ENCODE results near the gene CDKN2A. TPM values are rescaled to one million over a fixed set of nuclear protein-coding genes. Genes with fewer than 3 reads are reported as not detected.
"Not testable (repeated sequence)": the region's sequence is repeated elsewhere in the genome, so short reads cannot be mapped to it uniquely, and the experiment has no call there.

CDKN2A gene
- total RNA-seq, 1 experiment from 2014 or later, result not detected

DNA sequence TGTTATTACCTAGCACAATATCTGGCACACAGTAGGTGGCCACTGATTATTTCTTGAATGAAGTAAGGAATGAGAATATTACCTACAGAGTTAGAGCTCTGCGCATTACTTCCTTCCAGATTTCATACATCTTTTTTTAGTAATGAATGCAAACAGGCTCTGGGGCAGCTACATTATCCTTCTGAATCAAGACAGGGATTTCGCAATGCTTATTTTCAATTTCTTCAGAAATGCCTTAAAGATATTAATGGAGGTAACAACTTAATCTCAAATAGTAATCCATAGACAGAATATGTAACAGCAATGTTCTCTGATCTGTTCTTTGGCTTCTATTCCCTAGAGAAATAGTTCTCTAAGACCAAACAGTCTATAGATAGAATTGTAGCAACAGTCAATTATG is 32.6 kb downstream of the CDKN2A start:
- ATAC-seq (no peak), DNase-seq (ENCODE audit: low read depth, low spot score) (no peak)
- no peak for TF ChIP-seq SIN3A (IDR thresholded peaks at IDR 0.05; ENCODE audit: borderline replicate concordance, insufficient read depth, low read depth, low read length)
- TF ChIP-seq POLR2AphosphoS5 (IDR thresholded peaks at IDR 0.05; ENCODE audit: low read depth, low read length), result no peak
- TF ChIP-seq TCF7L2 (IDR thresholded peaks at IDR 0.05; ENCODE audit: low read depth, low read length), result no peak
- TF ChIP-seq, protein P1, sequence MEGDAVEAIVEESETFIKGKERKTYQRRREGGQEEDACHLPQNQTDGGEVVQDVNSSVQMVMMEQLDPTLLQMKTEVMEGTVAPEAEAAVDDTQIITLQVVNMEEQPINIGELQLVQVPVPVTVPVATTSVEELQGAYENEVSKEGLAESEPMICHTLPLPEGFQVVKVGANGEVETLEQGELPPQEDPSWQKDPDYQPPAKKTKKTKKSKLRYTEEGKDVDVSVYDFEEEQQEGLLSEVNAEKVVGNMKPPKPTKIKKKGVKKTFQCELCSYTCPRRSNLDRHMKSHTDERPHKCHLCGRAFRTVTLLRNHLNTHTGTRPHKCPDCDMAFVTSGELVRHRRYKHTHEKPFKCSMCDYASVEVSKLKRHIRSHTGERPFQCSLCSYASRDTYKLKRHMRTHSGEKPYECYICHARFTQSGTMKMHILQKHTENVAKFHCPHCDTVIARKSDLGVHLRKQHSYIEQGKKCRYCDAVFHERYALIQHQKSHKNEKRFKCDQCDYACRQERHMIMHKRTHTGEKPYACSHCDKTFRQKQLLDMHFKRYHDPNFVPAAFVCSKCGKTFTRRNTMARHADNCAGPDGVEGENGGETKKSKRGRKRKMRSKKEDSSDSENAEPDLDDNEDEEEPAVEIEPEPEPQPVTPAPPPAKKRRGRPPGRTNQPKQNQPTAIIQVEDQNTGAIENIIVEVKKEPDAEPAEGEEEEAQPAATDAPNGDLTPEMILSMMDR (IDR thresholded peaks at IDR 0.05), result no peak
- TF ChIP-seq, protein P2, sequence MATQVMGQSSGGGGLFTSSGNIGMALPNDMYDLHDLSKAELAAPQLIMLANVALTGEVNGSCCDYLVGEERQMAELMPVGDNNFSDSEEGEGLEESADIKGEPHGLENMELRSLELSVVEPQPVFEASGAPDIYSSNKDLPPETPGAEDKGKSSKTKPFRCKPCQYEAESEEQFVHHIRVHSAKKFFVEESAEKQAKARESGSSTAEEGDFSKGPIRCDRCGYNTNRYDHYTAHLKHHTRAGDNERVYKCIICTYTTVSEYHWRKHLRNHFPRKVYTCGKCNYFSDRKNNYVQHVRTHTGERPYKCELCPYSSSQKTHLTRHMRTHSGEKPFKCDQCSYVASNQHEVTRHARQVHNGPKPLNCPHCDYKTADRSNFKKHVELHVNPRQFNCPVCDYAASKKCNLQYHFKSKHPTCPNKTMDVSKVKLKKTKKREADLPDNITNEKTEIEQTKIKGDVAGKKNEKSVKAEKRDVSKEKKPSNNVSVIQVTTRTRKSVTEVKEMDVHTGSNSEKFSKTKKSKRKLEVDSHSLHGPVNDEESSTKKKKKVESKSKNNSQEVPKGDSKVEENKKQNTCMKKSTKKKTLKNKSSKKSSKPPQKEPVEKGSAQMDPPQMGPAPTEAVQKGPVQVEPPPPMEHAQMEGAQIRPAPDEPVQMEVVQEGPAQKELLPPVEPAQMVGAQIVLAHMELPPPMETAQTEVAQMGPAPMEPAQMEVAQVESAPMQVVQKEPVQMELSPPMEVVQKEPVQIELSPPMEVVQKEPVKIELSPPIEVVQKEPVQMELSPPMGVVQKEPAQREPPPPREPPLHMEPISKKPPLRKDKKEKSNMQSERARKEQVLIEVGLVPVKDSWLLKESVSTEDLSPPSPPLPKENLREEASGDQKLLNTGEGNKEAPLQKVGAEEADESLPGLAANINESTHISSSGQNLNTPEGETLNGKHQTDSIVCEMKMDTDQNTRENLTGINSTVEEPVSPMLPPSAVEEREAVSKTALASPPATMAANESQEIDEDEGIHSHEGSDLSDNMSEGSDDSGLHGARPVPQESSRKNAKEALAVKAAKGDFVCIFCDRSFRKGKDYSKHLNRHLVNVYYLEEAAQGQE (IDR thresholded peaks at IDR 0.05; ENCODE audit: insufficient read depth in 1 of 2, low read depth in 2 of 2, low read length in 1 of 2), result no peak
- H3K4me1 ChIP-seq (ENCODE audit: control insufficient read depth, insufficient read depth, low read length), result no peaks in the 10 kb centered on the region
- no peak overlapping the region for H3K27ac ChIP-seq (ENCODE audit: low read length)
- intact Hi-C loops (cut with micrococcal nuclease; ENCODE audit: unreplicated experiment), result no loop called here
- no peaks in the 10 kb centered on the region for H3K9me3 ChIP-seq (ENCODE audit: control insufficient read depth, insufficient read depth, low read depth, low read length)
- H3K27me3 ChIP-seq (ENCODE audit: control insufficient read depth, insufficient read depth, low read length), result no peaks in the 10 kb centered on the region
- BruUV-seq (replicated peaks), result no TSS peak
- H3K4me3 ChIP-seq (ENCODE audit: low read depth in 2 of 2, low read length in 2 of 2), result no peak overlapping the region
- POLR2A ChIA-PET, result no interaction called here
- no peaks in the 10 kb centered on the region for H3K36me3 ChIP-seq (ENCODE audit: control insufficient read depth, insufficient read depth, low read length)
- in situ Hi-C loops (cut with HindIII; ENCODE audit: low pct_unique_long_range_greater_than_20kb, low sequenced_read_pairs), result no loop called here
- CTCF ChIA-PET, result no interaction called here

DNA sequence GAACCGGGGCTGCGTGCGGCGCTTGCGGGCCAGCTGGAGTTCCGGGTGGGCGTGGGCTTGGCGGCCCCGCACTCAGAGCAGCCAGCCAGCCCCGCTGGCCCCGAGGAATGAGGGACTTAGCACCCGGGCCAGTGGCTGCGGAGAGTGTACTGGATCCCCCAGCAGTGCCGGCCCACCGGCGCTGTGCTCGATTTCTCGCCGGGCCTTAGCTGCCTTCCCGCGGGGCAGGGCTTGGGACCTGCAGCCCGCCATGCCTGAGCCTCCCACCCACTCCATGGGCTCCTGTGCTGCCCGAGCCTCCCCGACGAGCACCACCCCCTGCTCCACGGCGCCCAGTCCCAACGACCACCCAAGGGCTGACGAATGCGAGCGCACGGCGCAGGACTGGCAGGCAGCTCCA is 34.9 kb downstream of the CDKN2A start:
- H3K36me3 ChIP-seq (ENCODE audit: control insufficient read depth, insufficient read depth, low read length); H3K4me1 ChIP-seq (ENCODE audit: control insufficient read depth, insufficient read depth, low read length); ATAC-seq; H3K27ac ChIP-seq (ENCODE audit: low read length); CTCF ChIA-PET; intact Hi-C loops (cut with micrococcal nuclease; ENCODE audit: unreplicated experiment); H3K27me3 ChIP-seq (ENCODE audit: control insufficient read depth, insufficient read depth, low read length); in situ Hi-C loops (cut with HindIII; ENCODE audit: low pct_unique_long_range_greater_than_20kb, low sequenced_read_pairs); POLR2A ChIA-PET; H3K4me3 ChIP-seq (ENCODE audit: low read depth in 2 of 2, low read length in 2 of 2); BruUV-seq (replicated peaks); DNase-seq (ENCODE audit: low read depth, low spot score); H3K9me3 ChIP-seq (ENCODE audit: control insufficient read depth, insufficient read depth, low read depth, low read length): not testable (repeated sequence)

DNA sequence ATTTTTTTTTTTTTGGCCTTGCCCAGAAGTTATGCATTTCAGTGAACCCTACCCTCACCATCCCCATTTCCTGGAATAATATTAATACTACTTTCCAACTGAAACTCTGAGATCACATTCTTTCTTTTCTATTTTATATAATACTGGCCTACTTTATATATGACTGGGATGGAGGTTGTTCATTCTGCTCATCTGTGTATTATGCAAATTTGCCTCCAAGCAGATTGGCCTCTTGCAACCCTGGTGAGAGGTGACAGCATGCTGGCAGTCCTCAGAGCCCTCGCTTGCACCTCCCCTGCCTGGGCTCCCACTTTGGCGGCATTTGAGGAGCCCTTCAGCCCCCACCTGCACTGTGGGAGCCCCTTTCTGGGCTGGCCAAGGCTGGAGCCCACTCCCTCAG is 35.4 kb downstream of the CDKN2A start:
- Histone ChIP-seq H3K4me1 (ENCODE audit: control insufficient read depth, insufficient read depth, low read length) (no peaks in the 10 kb centered on the region), H3K27ac (ENCODE audit: low read length) (no peak overlapping the region), H3K27me3 (ENCODE audit: control insufficient read depth, insufficient read depth, low read length) (no peaks in the 10 kb centered on the region), H3K36me3 (ENCODE audit: control insufficient read depth, insufficient read depth, low read length) (no peaks in the 10 kb centered on the region), H3K9me3 (ENCODE audit: control insufficient read depth, insufficient read depth, low read depth, low read length) (no peaks in the 10 kb centered on the region), H3K4me3 (ENCODE audit: low read depth in 2 of 2, low read length in 2 of 2) (no peak overlapping the region)
- CTCF ChIA-PET, result no interaction called here
- DNase-seq (ENCODE audit: low read depth, low spot score) (no peak), ATAC-seq (no peak)
- BruUV-seq (replicated peaks), result no TSS peak
- intact Hi-C loops (cut with micrococcal nuclease; ENCODE audit: unreplicated experiment) (no loop called here), in situ Hi-C loops (cut with HindIII; ENCODE audit: low pct_unique_long_range_greater_than_20kb, low sequenced_read_pairs) (no loop called here)
- TF ChIP-seq TCF7L2 (IDR thresholded peaks at IDR 0.05; ENCODE audit: low read depth, low read length), result no peak
- TF ChIP-seq, protein P2 (IDR thresholded peaks at IDR 0.05; ENCODE audit: insufficient read depth in 1 of 2, low read depth in 2 of 2, low read length in 1 of 2), result no peak
- TF ChIP-seq, protein P1 (IDR thresholded peaks at IDR 0.05), result no peak
- TF ChIP-seq POLR2AphosphoS5 (IDR thresholded peaks at IDR 0.05; ENCODE audit: low read depth, low read length), result no peak
- TF ChIP-seq SIN3A (IDR thresholded peaks at IDR 0.05; ENCODE audit: borderline replicate concordance, insufficient read depth, low read depth, low read length), result no peak
- POLR2A ChIA-PET, result no interaction called here

Measured in Panc1 (cell line).